GM06990 (cell line): ENCODE data around the gene FBXL2.
"Not testable (repeated sequence)": the region's sequence is repeated elsewhere in the genome, so short reads cannot be mapped to it uniquely, and the experiment has no call there.

Source experiments
- DNase-seq: peaks from one replicate; pipeline ENCODE4 v3.0.0-alpha.2; 2011; ENCODE audit not compliant: insufficient read length; ENCODE audit errors: extremely low read depth
- H3K27me3 ChIP-seq: replicated peaks from 2 replicates; pipeline ENCODE4 v1.6.0; 2011; ENCODE audit warnings: low read length; ENCODE audit not compliant: control insufficient read depth, insufficient read depth
- H3K36me3 ChIP-seq: 2 replicates; pipeline ENCODE4 v1.5.1; 2011; ENCODE audit warnings: low read length; ENCODE audit not compliant: control insufficient read depth, insufficient read depth
- H3K4me3 ChIP-seq: replicated peaks from 2 replicates; pipeline ENCODE4 v1.5.1; 2011; ENCODE audit warnings: low read depth, mild to moderate bottlenecking, control low read depth, low read length
- TF ChIP-seq, protein P1 (sequence below): IDR thresholded peaks from 2 replicates; pipeline ENCODE4 v1.5.1; 2011; ENCODE audit warnings: low read length, control low read depth, mild to moderate bottlenecking, inconsistent platforms; ENCODE audit not compliant: insufficient read depth, poor library complexity, severe bottlenecking

FBXL2 gene

GRCh38 chr3:33426068-33426467 lies 148.8 kb downstream of the FBXL2 start:
- no peak for DNase-seq
- TF ChIP-seq, protein P1, sequence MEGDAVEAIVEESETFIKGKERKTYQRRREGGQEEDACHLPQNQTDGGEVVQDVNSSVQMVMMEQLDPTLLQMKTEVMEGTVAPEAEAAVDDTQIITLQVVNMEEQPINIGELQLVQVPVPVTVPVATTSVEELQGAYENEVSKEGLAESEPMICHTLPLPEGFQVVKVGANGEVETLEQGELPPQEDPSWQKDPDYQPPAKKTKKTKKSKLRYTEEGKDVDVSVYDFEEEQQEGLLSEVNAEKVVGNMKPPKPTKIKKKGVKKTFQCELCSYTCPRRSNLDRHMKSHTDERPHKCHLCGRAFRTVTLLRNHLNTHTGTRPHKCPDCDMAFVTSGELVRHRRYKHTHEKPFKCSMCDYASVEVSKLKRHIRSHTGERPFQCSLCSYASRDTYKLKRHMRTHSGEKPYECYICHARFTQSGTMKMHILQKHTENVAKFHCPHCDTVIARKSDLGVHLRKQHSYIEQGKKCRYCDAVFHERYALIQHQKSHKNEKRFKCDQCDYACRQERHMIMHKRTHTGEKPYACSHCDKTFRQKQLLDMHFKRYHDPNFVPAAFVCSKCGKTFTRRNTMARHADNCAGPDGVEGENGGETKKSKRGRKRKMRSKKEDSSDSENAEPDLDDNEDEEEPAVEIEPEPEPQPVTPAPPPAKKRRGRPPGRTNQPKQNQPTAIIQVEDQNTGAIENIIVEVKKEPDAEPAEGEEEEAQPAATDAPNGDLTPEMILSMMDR: no peak
- H3K36me3 ChIP-seq: peaks cover 4% of the 10 kb centered on the region

GRCh38 chr3:33426630-33427317 lies 149.5 kb downstream of the FBXL2 start:
- peaks cover 4% of the 10 kb centered on the region for H3K36me3 ChIP-seq
- H3K27me3 ChIP-seq: no peaks in the 10 kb centered on the region
- H3K4me3 ChIP-seq: no peak overlapping the region
- no peak for DNase-seq
- TF ChIP-seq, protein P1: no peak

More at GRCh38 chr3:33426068-33426467, 148.8 kb downstream of the FBXL2 start:
- Histone ChIP-seq H3K27me3 (no peaks in the 10 kb centered on the region), H3K4me3 (no peak overlapping the region)

DNA sequence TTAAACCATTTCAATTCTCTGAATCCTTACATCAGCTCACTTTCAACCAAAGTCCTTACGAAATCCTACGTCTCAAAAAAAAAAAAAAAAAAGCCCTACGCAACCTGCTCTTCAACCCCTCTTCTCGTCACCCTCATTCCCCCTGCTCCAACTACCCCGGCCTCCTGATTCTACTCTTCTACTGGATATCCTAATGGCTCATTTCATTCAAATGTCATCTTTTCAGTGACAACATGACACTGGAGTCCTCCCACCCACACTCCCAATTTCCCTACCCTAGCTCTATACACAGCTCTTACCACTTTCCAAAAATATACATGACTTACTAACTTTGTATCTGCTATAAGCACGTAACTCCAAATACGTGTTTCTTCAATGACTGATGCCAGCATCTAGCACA lies 151.5 kb downstream of the FBXL2 start:
- DNase-seq: no peak
- H3K27me3 ChIP-seq: no peaks in the 10 kb centered on the region
- peaks cover 2% of the 10 kb centered on the region; the same call in 1 of the 2 replicates for H3K36me3 ChIP-seq
- no peak overlapping the region for H3K4me3 ChIP-seq
- TF ChIP-seq, protein P1: no peak

- not testable (repeated sequence) for H3K36me3 ChIP-seq
Measured at GRCh38 chr3:33429306-33429705, 152.1 kb downstream of the FBXL2 start.

GRCh38 chr3:33430061-33430460 lies 152.8 kb downstream of the FBXL2 start:
- peaks cover under 1% of the 10 kb centered on the region; the same call in 1 of the 2 replicates for H3K36me3 ChIP-seq
- no peaks in the 10 kb centered on the region for H3K27me3 ChIP-seq
- no peak for DNase-seq
- TF ChIP-seq, protein P1: no peak
- no peak overlapping the region for H3K4me3 ChIP-seq

More at GRCh38 chr3:33429306-33429705, 152.1 kb downstream of the FBXL2 start:
- H3K4me3 ChIP-seq, H3K27me3 ChIP-seq, DNase-seq: not testable (repeated sequence)

DNA sequence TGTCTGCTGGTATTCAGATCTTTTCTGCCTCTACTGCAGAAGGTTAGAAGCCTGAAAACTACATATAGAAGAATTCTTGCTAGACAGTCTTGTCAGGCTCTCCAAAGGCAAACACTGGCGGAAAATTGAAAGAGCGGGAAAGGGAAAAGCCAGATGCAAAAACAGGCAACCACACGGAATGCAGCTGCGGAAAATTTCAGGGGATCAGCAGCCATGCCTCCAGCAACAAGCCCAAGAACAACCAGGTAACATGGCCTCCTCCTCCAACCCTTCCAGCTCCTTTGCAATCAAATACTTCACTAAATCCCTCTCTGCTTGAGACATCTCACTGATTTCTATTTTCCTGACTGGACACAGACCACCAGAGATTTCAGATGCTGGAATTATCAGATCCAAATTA lies 153.3 kb downstream of the FBXL2 start:
- no peak for DNase-seq
- Histone ChIP-seq H3K4me3 (no peak overlapping the region), H3K36me3 (no peaks in the 10 kb centered on the region), H3K27me3 (no peaks in the 10 kb centered on the region)
- TF ChIP-seq, protein P1: no peak
